ENCODE measurements around the gene C1orf226. TPM values are rescaled to one million over a fixed set of nuclear protein-coding genes. Genes with fewer than 3 reads are reported as not detected.
"Not testable (repeated sequence)": the region's sequence is repeated elsewhere in the genome, so short reads cannot be mapped to it uniquely, and the experiment has no call there.

The C1orf226 gene
- 10 to 100 TPM; 24.2 to 44.1 TPM for total RNA-seq
- long read RNA-seq, full-length matches to known transcripts: 5 of 49 reads
- long read RNA-seq, partial matches to known transcripts: 0 of 49 reads
- long read RNA-seq, other reads (novel, unspliced or antisense): 44 of 49 reads

GRCh38 chr1:162381383-162381782 lies at the start of gene C1orf226:
C1orf226 (plus strand) TSS chr1:162381728; CDS start chr1:162381902, 174 bp downstream.
- DNase-seq (peak; percentile 43 to 63), ATAC-seq (peak; percentile 92)
- intact Hi-C loops (cut with DNase I, micrococcal nuclease): no loop called here

GRCh38 chr1:162333991-162334390 lies 47.5 kb upstream of the C1orf226 start:
- ATAC-seq (no peak), DNase-seq (no peak)
- intact Hi-C loops (cut with DNase I, micrococcal nuclease): no loop called here

GRCh38 chr1:162335126-162335525 lies 46.4 kb upstream of the C1orf226 start:
- ATAC-seq (no peak), DNase-seq (no peak)
- intact Hi-C loops (cut with DNase I, micrococcal nuclease): no loop called here

- DNase-seq (no peak), ATAC-seq (no peak)
- intact Hi-C loops (cut with DNase I, micrococcal nuclease): no loop called here
These were observed 44.8 kb upstream of the C1orf226 start for GRCh38 chr1:162336621-162337285.

- ATAC-seq: no peak
- DNase-seq: no peak
- intact Hi-C loops (cut with DNase I, micrococcal nuclease): no loop called here
These were observed 39.0 kb upstream of the C1orf226 start for GRCh38 chr1:162342452-162342983.

- intact Hi-C loops (cut with DNase I, micrococcal nuclease): no loop called here
- DNase-seq (no peak), ATAC-seq (no peak)
These were observed 38.1 kb upstream of the C1orf226 start for GRCh38 chr1:162343470-162343869.

GRCh38 chr1:162347281-162347680 lies 34.2 kb upstream of the C1orf226 start:
- intact Hi-C loops (cut with DNase I, micrococcal nuclease): no loop called here
- no peak for DNase-seq
- no peak for ATAC-seq

GRCh38 chr1:162349635-162350330 lies 31.7 kb upstream of the C1orf226 start:
- no peak for DNase-seq
- ATAC-seq: peak; percentile 91
- intact Hi-C loops (cut with DNase I, micrococcal nuclease): no loop called here

- intact Hi-C loops (cut with DNase I, micrococcal nuclease): no loop called here
- no peak for ATAC-seq
- DNase-seq: no peak
These were observed 30.2 kb upstream of the C1orf226 start for GRCh38 chr1:162351246-162351842.

GRCh38 chr1:162351874-162352273 lies 29.7 kb upstream of the C1orf226 start:
- DNase-seq; intact Hi-C loops (cut with DNase I, micrococcal nuclease); ATAC-seq: not testable (repeated sequence)

- ATAC-seq (no peak), DNase-seq (no peak)
- intact Hi-C loops (cut with DNase I, micrococcal nuclease): no loop called here
These were observed 28.4 kb upstream of the C1orf226 start for GRCh38 chr1:162353078-162353477.

- intact Hi-C loops (cut with DNase I, micrococcal nuclease): no loop called here
- DNase-seq (no peak), ATAC-seq (no peak)
These were observed 27.8 kb upstream of the C1orf226 start for GRCh38 chr1:162353702-162354101.

GRCh38 chr1:162357681-162358266 lies 23.8 kb upstream of the C1orf226 start:
- intact Hi-C loops (cut with DNase I, micrococcal nuclease): no loop called here
- DNase-seq (no peak), ATAC-seq (peak; percentile 64)

GRCh38 chr1:162358928-162359327 lies 22.6 kb upstream of the C1orf226 start:
- intact Hi-C loops (cut with DNase I, micrococcal nuclease): no loop called here
- DNase-seq: no peak
- ATAC-seq: no peak

GRCh38 chr1:162359523-162360236 lies 21.8 kb upstream of the C1orf226 start:
- no peak for ATAC-seq
- DNase-seq: no peak
- intact Hi-C loops (cut with DNase I, micrococcal nuclease): no loop called here

- DNase-seq: peak in 1 of 2 donors; percentile 46
- peak; percentile 76 for ATAC-seq
- intact Hi-C loops (cut with DNase I, micrococcal nuclease): no loop called here
These were observed 21.2 kb upstream of the C1orf226 start for GRCh38 chr1:162360237-162360873.

- intact Hi-C loops (cut with DNase I, micrococcal nuclease): no loop called here
- DNase-seq (no peak), ATAC-seq (no peak)
These were observed 20.7 kb upstream of the C1orf226 start for GRCh38 chr1:162360874-162361260.

- ATAC-seq (no peak), DNase-seq (no peak)
- intact Hi-C loops (cut with DNase I, micrococcal nuclease): no loop called here
These were observed 20.2 kb upstream of the C1orf226 start for GRCh38 chr1:162361349-162361748.

Measured in left colon (tissue), 2 donors.